GM12892 (cell line): ENCODE data around the gene CADM1.

Source experiments
- POLR2A ChIP-seq: IDR thresholded peaks from 2 replicates; pipeline ENCODE4 v1.6.1; 2011; ENCODE audit warnings: low read depth, low read length, control low read depth
- POLR2AphosphoS5 ChIP-seq: IDR thresholded peaks from 2 replicates; pipeline ENCODE4 v1.6.1; 2011; ENCODE audit warnings: low read depth, low read length, control low read depth
- TAF1 ChIP-seq: IDR thresholded peaks from 2 replicates; pipeline ENCODE4 v1.6.1; 2011; ENCODE audit warnings: low read depth, mild to moderate bottlenecking, control low read depth, low read length, borderline replicate concordance

GRCh38 chr11:115217726-115218311 is 286.4 kb downstream of the CADM1 start:
- TF ChIP-seq POLR2A (no peak), POLR2AphosphoS5 (no peak), TAF1 (no peak)
